ENCODE results near the gene KISS1. TPM values are rescaled to one million over a fixed set of nuclear protein-coding genes. Genes with fewer than 3 reads are reported as not detected.
A peak's percentile ranks its signal among the peaks of the same experiment; 100 is the strongest.

Gene KISS1
- total RNA-seq, 1 donor from 2014 or later: 2.7 TPM

DNA sequence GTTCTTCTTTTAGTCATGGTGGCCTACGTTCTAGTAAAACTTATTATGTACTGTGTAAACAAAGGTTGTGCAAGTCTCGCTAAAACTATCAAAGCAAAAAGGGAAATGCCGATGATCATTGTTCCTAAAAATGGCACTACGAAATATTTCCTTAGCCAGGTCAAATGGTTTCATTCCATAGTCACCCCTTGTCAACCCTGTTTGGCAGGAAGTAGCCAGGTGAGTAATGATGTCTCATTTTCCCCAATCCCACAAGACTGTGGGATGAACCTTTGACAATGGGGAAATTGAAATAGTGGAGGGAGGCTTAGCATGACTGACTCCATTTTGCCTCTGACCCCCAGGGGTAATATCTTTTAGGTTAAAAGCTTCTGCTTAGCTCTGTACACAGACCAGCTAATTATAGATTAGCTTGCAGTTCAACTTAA, 24.5 kb downstream of the KISS1 start:
- Mint-ChIP-seq H3K27me3 (ENCODE audit: low read depth, unreplicated experiment) (peaks cover 7% of the 10 kb centered on the region), H3K36me3 (ENCODE audit: low read depth, unreplicated experiment) (no peaks in the 10 kb centered on the region), H3K4me3 (ENCODE audit: unreplicated experiment) (no peak overlapping the region), H3K9me3 (ENCODE audit: unreplicated experiment) (peaks cover 6% of the 10 kb centered on the region), H3K4me1 (ENCODE audit: low read depth, unreplicated experiment) (no peaks in the 10 kb centered on the region), H3K27ac (ENCODE audit: unreplicated experiment) (no peak overlapping the region)
- Histone ChIP-seq H3K4me1 (ENCODE audit: insufficient read depth, low read length) (peaks cover 13% of the 10 kb centered on the region), H3K27me3 (ENCODE audit: insufficient read depth, low read length) (no peaks in the 10 kb centered on the region), H3K27ac (ENCODE audit: low read depth, low read length) (peak overlapping the region; percentile 49), H3K9ac (ENCODE audit: low read length) (no peak overlapping the region), H2AFZ (ENCODE audit: low read depth, low read length) (no peak overlapping the region), H3K9me3 (ENCODE audit: insufficient read depth, low read depth, low read length) (peaks cover 10% of the 10 kb centered on the region), H3K4me2 (ENCODE audit: low read length) (peak overlapping the region; percentile 42), H3K4me3 (ENCODE audit: insufficient read depth, low read depth, low read length) (no peak overlapping the region), H3K79me2 (ENCODE audit: insufficient read depth, low read length) (no peaks in the 10 kb centered on the region), H4K20me1 (ENCODE audit: insufficient read depth, low read length) (no peaks in the 10 kb centered on the region), H3K36me3 (ENCODE audit: insufficient read depth, low read length) (no peaks in the 10 kb centered on the region)
- DNase-seq (ENCODE audit: low read depth): peak; percentile 73
- TF ChIP-seq, protein P1, sequence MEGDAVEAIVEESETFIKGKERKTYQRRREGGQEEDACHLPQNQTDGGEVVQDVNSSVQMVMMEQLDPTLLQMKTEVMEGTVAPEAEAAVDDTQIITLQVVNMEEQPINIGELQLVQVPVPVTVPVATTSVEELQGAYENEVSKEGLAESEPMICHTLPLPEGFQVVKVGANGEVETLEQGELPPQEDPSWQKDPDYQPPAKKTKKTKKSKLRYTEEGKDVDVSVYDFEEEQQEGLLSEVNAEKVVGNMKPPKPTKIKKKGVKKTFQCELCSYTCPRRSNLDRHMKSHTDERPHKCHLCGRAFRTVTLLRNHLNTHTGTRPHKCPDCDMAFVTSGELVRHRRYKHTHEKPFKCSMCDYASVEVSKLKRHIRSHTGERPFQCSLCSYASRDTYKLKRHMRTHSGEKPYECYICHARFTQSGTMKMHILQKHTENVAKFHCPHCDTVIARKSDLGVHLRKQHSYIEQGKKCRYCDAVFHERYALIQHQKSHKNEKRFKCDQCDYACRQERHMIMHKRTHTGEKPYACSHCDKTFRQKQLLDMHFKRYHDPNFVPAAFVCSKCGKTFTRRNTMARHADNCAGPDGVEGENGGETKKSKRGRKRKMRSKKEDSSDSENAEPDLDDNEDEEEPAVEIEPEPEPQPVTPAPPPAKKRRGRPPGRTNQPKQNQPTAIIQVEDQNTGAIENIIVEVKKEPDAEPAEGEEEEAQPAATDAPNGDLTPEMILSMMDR (IDR thresholded peaks at IDR 0.05; ENCODE audit: insufficient read depth, low read depth, low read length): no peak
- no peak for TF ChIP-seq EZH2 (IDR thresholded peaks at IDR 0.05; ENCODE audit: insufficient read depth, low read length)
- peak; percentile 34 for FAIRE-seq

DNA sequence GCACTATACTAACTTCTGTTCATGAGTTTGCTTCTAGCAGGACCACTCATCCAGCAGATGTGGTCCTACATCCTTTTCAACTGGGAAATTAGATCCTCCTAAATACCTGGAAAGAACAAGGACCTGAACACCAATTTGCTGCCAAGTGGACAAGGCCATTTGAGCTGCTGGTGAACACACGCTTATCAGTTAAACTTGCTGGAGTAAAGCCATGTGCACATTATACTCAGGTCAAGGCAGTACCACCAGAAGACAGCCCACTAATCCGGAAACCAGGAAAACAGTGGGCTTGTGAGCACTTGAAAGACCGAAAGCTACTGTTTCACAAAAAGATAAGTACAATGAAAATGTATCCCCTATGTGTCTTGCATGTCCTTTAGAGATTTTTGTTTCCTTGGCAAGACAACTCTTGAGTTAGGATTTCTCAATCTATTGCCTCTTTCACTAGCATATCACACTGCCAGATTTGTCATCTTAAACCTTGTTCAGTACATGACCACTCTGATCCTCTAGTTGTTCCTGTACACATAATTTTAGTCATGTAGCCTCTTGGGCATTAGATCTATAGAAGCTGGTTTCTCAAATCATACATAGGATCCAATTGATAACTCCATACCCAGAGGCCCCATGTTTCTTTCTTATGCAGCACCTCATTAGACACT, 25.7 kb downstream of the KISS1 start:
- H3K9me3 ChIP-seq (ENCODE audit: insufficient read depth, low read depth, low read length): peaks cover 10% of the 10 kb centered on the region
- no peaks in the 10 kb centered on the region for H3K4me1 Mint-ChIP-seq (ENCODE audit: low read depth, unreplicated experiment)
- no peak overlapping the region for H3K4me3 Mint-ChIP-seq (ENCODE audit: unreplicated experiment)
- H3K4me3 ChIP-seq (ENCODE audit: insufficient read depth, low read depth, low read length): no peak overlapping the region
- no peak for FAIRE-seq
- TF ChIP-seq EZH2 (IDR thresholded peaks at IDR 0.05; ENCODE audit: insufficient read depth, low read length): no peak
- TF ChIP-seq, protein P1 (IDR thresholded peaks at IDR 0.05; ENCODE audit: insufficient read depth, low read depth, low read length): no peak
- no peaks in the 10 kb centered on the region for H3K36me3 ChIP-seq (ENCODE audit: insufficient read depth, low read length)
- peaks cover 6% of the 10 kb centered on the region for H3K9me3 Mint-ChIP-seq (ENCODE audit: unreplicated experiment)
- H3K27me3 Mint-ChIP-seq (ENCODE audit: low read depth, unreplicated experiment): peaks cover 14% of the 10 kb centered on the region
- no peak overlapping the region for H3K27ac Mint-ChIP-seq (ENCODE audit: unreplicated experiment)
- no peak for DNase-seq (ENCODE audit: low read depth)
- no peaks in the 10 kb centered on the region for H3K27me3 ChIP-seq (ENCODE audit: insufficient read depth, low read length)
- no peak overlapping the region for H3K4me2 ChIP-seq (ENCODE audit: low read length)
- H2AFZ ChIP-seq (ENCODE audit: low read depth, low read length): no peak overlapping the region
- H3K27ac ChIP-seq (ENCODE audit: low read depth, low read length): no peak overlapping the region
- peaks cover 13% of the 10 kb centered on the region for H3K4me1 ChIP-seq (ENCODE audit: insufficient read depth, low read length)
- H3K79me2 ChIP-seq (ENCODE audit: insufficient read depth, low read length): no peaks in the 10 kb centered on the region
- H3K9ac ChIP-seq (ENCODE audit: low read length): no peak overlapping the region
- no peaks in the 10 kb centered on the region for H4K20me1 ChIP-seq (ENCODE audit: insufficient read depth, low read length)
- no peaks in the 10 kb centered on the region for H3K36me3 Mint-ChIP-seq (ENCODE audit: low read depth, unreplicated experiment)

DNA sequence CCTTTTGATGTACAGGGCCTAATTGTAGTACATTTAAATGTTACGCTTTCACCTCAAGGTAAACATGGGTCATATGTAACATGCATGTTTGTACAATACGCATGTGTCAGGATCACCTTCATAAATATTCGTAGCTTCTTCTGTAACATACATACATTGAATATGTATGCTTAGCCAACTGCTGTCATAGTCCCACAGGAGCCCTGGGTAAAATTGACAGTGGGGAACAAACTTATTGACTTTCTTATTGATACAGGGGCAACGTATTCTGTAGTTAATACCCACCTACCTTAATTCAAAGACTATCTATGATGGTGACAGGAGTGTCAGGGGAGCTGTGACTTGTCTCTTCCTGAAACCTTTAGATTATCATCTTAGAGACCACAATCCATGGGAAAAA, 26.4 kb downstream of the KISS1 start:
- FAIRE-seq (no peak), DNase-seq (ENCODE audit: low read depth) (no peak)
- Histone ChIP-seq H3K27me3 (ENCODE audit: insufficient read depth, low read length) (no peaks in the 10 kb centered on the region), H3K27ac (ENCODE audit: low read depth, low read length) (no peak overlapping the region), H3K9ac (ENCODE audit: low read length) (no peak overlapping the region), H3K4me1 (ENCODE audit: insufficient read depth, low read length) (peaks cover 13% of the 10 kb centered on the region), H3K79me2 (ENCODE audit: insufficient read depth, low read length) (no peaks in the 10 kb centered on the region), H2AFZ (ENCODE audit: low read depth, low read length) (no peak overlapping the region), H3K4me2 (ENCODE audit: low read length) (no peak overlapping the region), H3K36me3 (ENCODE audit: insufficient read depth, low read length) (no peaks in the 10 kb centered on the region), H4K20me1 (ENCODE audit: insufficient read depth, low read length) (no peaks in the 10 kb centered on the region), H3K9me3 (ENCODE audit: insufficient read depth, low read depth, low read length) (peaks cover 10% of the 10 kb centered on the region), H3K4me3 (ENCODE audit: insufficient read depth, low read depth, low read length) (no peak overlapping the region)
- TF ChIP-seq EZH2 (IDR thresholded peaks at IDR 0.05; ENCODE audit: insufficient read depth, low read length): no peak
- TF ChIP-seq, protein P1 (IDR thresholded peaks at IDR 0.05; ENCODE audit: insufficient read depth, low read depth, low read length): no peak
- Mint-ChIP-seq H3K9me3 (ENCODE audit: unreplicated experiment) (peaks cover 6% of the 10 kb centered on the region), H3K4me3 (ENCODE audit: unreplicated experiment) (no peak overlapping the region), H3K27me3 (ENCODE audit: low read depth, unreplicated experiment) (peaks cover 20% of the 10 kb centered on the region), H3K27ac (ENCODE audit: unreplicated experiment) (no peak overlapping the region), H3K4me1 (ENCODE audit: low read depth, unreplicated experiment) (no peaks in the 10 kb centered on the region), H3K36me3 (ENCODE audit: low read depth, unreplicated experiment) (no peaks in the 10 kb centered on the region)

Measured in astrocyte (in vitro differentiated cells and primary cell).